Sigmoid colon (tissue), 7 donors: ENCODE results near the gene SIN3A. TPM values are rescaled to one million over a fixed set of nuclear protein-coding genes. Genes with fewer than 3 reads are reported as not detected.
"Not testable (repeated sequence)": the region's sequence is repeated elsewhere in the genome, so short reads cannot be mapped to it uniquely, and the experiment has no call there.

Experiments
- DNase-seq: peaks from one replicate; pipeline ENCODE4 v3.0.0-alpha.2; 2019
- H3K27ac ChIP-seq, 4 donors: fragments of 200-600 bp; sonication (generic); one replicate each; pipeline ENCODE4 v1.5.1; 2016 to 2019; ENCODE audit warnings: mild to moderate bottlenecking in 1 of 4
- H3K27me3 ChIP-seq, 3 donors: fragments of 200-600 bp; sonication (generic); one replicate each; pipeline ENCODE4 v1.5.1; 2019; ENCODE audit warnings: mild to moderate bottlenecking in 1 of 3
- H3K36me3 ChIP-seq, 4 donors: fragments of 200-600 bp; sonication (generic); one replicate each; pipeline ENCODE4 v1.5.1; 2016 to 2019
- H3K4me1 ChIP-seq, 4 donors: fragments of 200-600 bp; sonication (generic); one replicate each; pipeline ENCODE4 v1.5.1; 2017 to 2019
- H3K4me3 ChIP-seq, 4 donors: fragments of 200-600 bp; sonication (generic); one replicate each; pipeline ENCODE4 v1.5.1; 2017 to 2019; ENCODE audit warnings: mild to moderate bottlenecking in 2 of 4, moderate library complexity in 1 of 4
- H3K9me3 ChIP-seq, 4 donors: fragments of 200-600 bp in 3 of 4; sonication (generic) in 3 of 4; one replicate each; pipeline versions ENCODE4 v1.5.1 to v1.6.1; 2013 to 2019
- CTCF ChIP-seq, 4 experiments: fragments of 450-650 bp in 3 of 4; fragments of 200-600 bp in 1 of 4; IDR thresholded peaks; one replicate each; pipeline ENCODE4 v1.5.1; 2016 to 2019; ENCODE audit warnings: antibody characterized with exemption in 4 of 4, mild to moderate bottlenecking in 3 of 4, moderate library complexity in 2 of 4
- EP300 ChIP-seq, 4 donors: sonication (generic); formaldehyde crosslinking; IDR thresholded peaks; one replicate each; pipeline ENCODE4 v1.6.1; 2017; ENCODE audit warnings: antibody characterized with exemption in 4 of 4
- POLR2A ChIP-seq, 2 donors: fragments of 450-650 bp; IDR thresholded peaks; one replicate each; pipeline ENCODE4 v1.6.1; 2016; ENCODE audit warnings: antibody characterized with exemption in 2 of 2, mild to moderate bottlenecking in 2 of 2, moderate library complexity in 2 of 2
- POLR2AphosphoS5 ChIP-seq, 4 donors: sonication (generic); formaldehyde crosslinking; IDR thresholded peaks; one replicate each; pipeline ENCODE4 v1.6.1; 2017; ENCODE audit warnings: antibody characterized with exemption in 4 of 4
- WGBS, 2 donors: extraction: QIAGEN DNeasy Blood & Tissue Kit; methylation state at CpG; one replicate each; pipeline ENCODE4 v1.1.7; 2013; 5-methylcytosine and 5-hydroxymethylcytosine counted together
- intact Hi-C: fragments of 100-400 bp; cut with DNase I; formaldehyde crosslinking; loops from one replicate; pipeline ENCODE4 v1.15.1; 2023
- polyA plus RNA-seq, 3 donors: library from polyadenylated mRNA; stranded (reverse); fragments of 200-250 nt; gene quantifications; one replicate each; pipeline ENCODE4 v1.2.3, GENCODE V29; 2013
- total RNA-seq, 4 donors: library from RNA; depleted of rRNA; stranded (reverse); fragments of >200 nt; gene quantifications; one replicate each; pipeline ENCODE4 v1.1.0, GENCODE V29; 2016
- donor health status: healthy with polysubstance abuse.
- donor health status: Bipolar disorder and iron deficiency.
- donor health status: healthy.

SIN3A gene
- total and polyA plus RNA-seq, 7 donors, result 7.9 to 41.8 (median 34.6) TPM

DNA sequence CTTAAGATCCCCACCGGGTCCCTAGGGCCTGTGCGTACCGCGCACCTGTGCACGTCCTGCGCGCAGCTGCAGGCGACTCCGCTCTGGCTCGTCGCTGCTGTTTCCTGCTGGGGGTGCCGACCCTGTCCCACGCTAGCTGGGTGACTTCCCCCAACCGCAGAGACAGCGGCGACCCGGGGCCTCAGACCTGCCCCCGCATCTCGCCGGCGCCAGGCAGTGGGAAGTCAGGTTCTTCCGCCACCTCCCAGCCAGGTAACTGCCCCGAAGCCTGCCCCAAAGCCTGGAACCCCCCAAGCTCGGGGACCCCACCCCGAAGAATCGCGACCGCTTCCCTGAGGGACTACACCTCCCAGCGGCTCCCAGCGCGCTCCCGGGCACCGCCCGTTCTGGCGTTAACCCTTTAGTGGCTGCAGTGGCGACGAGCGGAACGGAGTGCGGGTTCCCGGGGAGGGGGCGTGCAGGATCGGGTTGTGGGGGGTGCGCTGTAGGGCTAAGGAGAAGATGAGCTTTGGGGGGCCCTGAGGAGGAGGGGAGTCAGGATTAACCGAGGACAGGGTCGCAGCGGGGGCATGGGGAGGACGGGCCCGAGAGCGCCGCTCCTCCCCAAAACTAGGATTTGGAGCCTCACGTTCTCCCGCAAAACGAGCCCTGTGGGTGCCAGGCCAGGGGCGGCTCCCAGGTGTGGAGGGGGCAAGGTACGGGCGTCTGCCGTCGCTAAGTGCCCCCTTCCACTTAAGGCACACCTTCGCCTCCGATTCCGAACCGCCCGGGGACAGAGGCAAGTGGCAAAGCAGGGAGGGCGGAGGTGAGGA lies 104.1 kb downstream of the SIN3A start:
- intact Hi-C loops, result no loop called here
- peak overlapping the region; percentile 70 to 76 (median 74) for H3K27ac ChIP-seq
- H3K36me3 ChIP-seq, result no peaks in the 10 kb centered on the region
- peaks cover 0 to 24% (median 19%) of the 10 kb centered on the region in 4 donors for H3K4me1 ChIP-seq
- H3K9me3 ChIP-seq, result no peaks in the 10 kb centered on the region
- no peaks in the 10 kb centered on the region for H3K27me3 ChIP-seq
- 0% methylated on average over 65 of the region's 65 CpGs for WGBS, 2 donors
- TF ChIP-seq EP300 (IDR thresholded peaks at IDR 0.05) (no peak), POLR2AphosphoS5 (IDR thresholded peaks at IDR 0.05) (peak in 2 of 4 donors; percentile 26 to 35)
- peak; percentile 78 for DNase-seq
- H3K4me3 ChIP-seq, result peak overlapping the region; percentile 63 to 87 (median 82)

- peak within 1 kb of the TSS; percentile 63 to 87 (median 82) for H3K4me3 ChIP-seq
- H3K36me3 ChIP-seq, result no peaks in the 10 kb centered on the region
- no peaks in the 10 kb centered on the region for H3K9me3 ChIP-seq
- H3K27ac ChIP-seq, result peak within 1 kb of the TSS; percentile 70 to 76 (median 74)
- 11 to 15% methylated on average over 20 of the region's 20 CpGs for WGBS, 2 donors
- intact Hi-C loops, result no loop called here
- no peak for DNase-seq
- H3K27me3 ChIP-seq, result no peaks in the 10 kb centered on the region
- no peak for TF ChIP-seq POLR2A (IDR thresholded peaks at IDR 0.05)
- TF ChIP-seq EP300 (IDR thresholded peaks at IDR 0.05), result no peak
- no peak for TF ChIP-seq POLR2AphosphoS5 (IDR thresholded peaks at IDR 0.05)
- no peak for TF ChIP-seq CTCF (IDR thresholded peaks at IDR 0.05)
- peaks cover 0 to 24% (median 19%) of the 10 kb centered on the region in 4 donors for H3K4me1 ChIP-seq
Measured at GRCh38 chr15:75346796-75347221, 104.7 kb downstream of the SIN3A start, which contains the start of gene NEIL1. TSS of gene NEIL1 (plus strand) at chr15:75347039. CDS start at chr15:75348906, 1,867 bp downstream.

- H3K36me3 ChIP-seq, result peaks cover 0 to 23% (median 5%) of the 10 kb centered on the region in 4 donors
- WGBS, 2 donors, result 52 to 55% methylated on average over 8 of the region's 8 CpGs
- peaks cover 0 to 20% (median 11%) of the 10 kb centered on the region in 4 donors for H3K4me1 ChIP-seq
- DNase-seq, H3K27me3 ChIP-seq, H3K4me3 ChIP-seq, H3K27ac ChIP-seq, H3K9me3 ChIP-seq, intact Hi-C loops: not testable (repeated sequence)
Measured at GRCh38 chr15:75343953-75344352, 107.5 kb downstream of the SIN3A start.

GRCh38 chr15:75342221-75342620 lies 109.3 kb downstream of the SIN3A start:
- 88 to 94% methylated on average over 6 of the region's 6 CpGs for WGBS, 2 donors

DNA sequence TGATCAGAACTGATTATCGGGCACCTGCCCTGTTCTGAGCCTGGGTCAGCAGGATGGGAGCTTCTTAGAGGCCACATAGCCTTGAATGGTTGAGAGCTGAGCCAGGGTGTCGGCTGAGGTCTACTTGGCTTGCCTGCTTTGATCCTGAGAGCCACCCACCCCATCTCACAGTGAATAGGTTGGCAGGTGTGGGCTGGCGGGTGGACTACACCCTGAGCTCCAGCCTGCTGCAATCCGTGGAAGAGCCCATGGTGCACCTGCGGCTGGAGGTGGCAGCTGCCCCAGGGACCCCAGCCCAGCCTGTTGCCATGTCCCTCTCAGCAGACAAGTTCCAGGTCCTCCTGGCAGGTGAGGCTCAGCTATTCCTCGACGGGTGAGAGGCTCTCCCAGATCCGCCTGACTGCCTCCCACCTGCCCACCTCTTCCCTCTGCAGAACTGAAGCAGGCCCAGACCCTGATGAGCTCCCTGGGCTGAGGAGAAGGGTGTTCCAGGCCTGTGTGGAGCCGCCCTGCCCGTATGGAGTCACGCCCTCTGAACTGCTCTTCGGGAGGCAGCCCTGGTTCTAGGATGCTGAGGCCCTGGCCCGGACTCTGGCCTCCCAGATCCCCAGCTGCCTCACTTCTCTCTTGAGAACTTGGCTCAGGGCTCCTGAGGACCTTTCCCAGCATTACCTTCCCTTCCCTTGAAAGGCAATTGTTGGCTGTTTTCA lies 111.8 kb downstream of the SIN3A start:
- no peak overlapping the region for H3K4me3 ChIP-seq
- peaks cover 0 to 19% (median 14%) of the 10 kb centered on the region in 4 donors for H3K4me1 ChIP-seq
- intact Hi-C loops, result no loop called here
- DNase-seq, result peak; percentile 59
- no peak overlapping the region for H3K27ac ChIP-seq
- H3K27me3 ChIP-seq, result no peaks in the 10 kb centered on the region
- no peaks in the 10 kb centered on the region for H3K9me3 ChIP-seq
- no peak for TF ChIP-seq EP300 (IDR thresholded peaks at IDR 0.05)
- peaks cover 0 to 24% (median 5%) of the 10 kb centered on the region in 4 donors for H3K36me3 ChIP-seq
- WGBS, 2 donors, result 83 to 90% methylated on average over 13 of the region's 13 CpGs

More at GRCh38 chr15:75342221-75342620, 109.3 kb downstream of the SIN3A start:
- H3K9me3 ChIP-seq, result no peaks in the 10 kb centered on the region
- no peak for DNase-seq
- intact Hi-C loops, result no loop called here
- H3K36me3 ChIP-seq, result peaks cover 0 to 24% (median 5%) of the 10 kb centered on the region in 4 donors
- H3K27ac ChIP-seq, result no peak overlapping the region
- H3K4me1 ChIP-seq, result peaks cover 0 to 8% (median 4%) of the 10 kb centered on the region in 4 donors
- H3K4me3 ChIP-seq, result no peak overlapping the region
- TF ChIP-seq CTCF (IDR thresholded peaks at IDR 0.05), result no peak
- no peak for TF ChIP-seq POLR2A (IDR thresholded peaks at IDR 0.05)
- no peak for TF ChIP-seq POLR2AphosphoS5 (IDR thresholded peaks at IDR 0.05)
- TF ChIP-seq EP300 (IDR thresholded peaks at IDR 0.05), result no peak
- no peaks in the 10 kb centered on the region for H3K27me3 ChIP-seq
